Forelimb muscle (tissue), 1 donor: ENCODE data around the gene DES. TPM values are rescaled to one million over a fixed set of nuclear protein-coding genes. Genes with fewer than 3 reads are reported as not detected.
A peak's percentile ranks its signal among the peaks of the same experiment; 100 is the strongest.
"Not testable (repeated sequence)": the region's sequence is repeated elsewhere in the genome, so short reads cannot be mapped to it uniquely, and the experiment has no call there.

Source experiments
- DNase-seq: peaks from one replicate; pipeline ENCODE4 v3.0.0-alpha.2; 2013; ENCODE audit warnings: low read depth
- polyA plus RNA-seq: library from polyadenylated mRNA; unstranded; fragments of 120-200 nt; gene quantifications from one replicate; pipeline ENCODE4 v1.2.1, GENCODE V29; 2013; ENCODE audit not compliant: insufficient read length

The DES gene
- polyA plus RNA-seq = 5,672 TPM

GRCh38 chr2:219418155-219419011, at the start of gene DES:
TSS of gene DES (plus strand) at chr2:219418377. CDS start at chr2:219418463, 86 bp downstream.
- no peak for DNase-seq

DNA sequence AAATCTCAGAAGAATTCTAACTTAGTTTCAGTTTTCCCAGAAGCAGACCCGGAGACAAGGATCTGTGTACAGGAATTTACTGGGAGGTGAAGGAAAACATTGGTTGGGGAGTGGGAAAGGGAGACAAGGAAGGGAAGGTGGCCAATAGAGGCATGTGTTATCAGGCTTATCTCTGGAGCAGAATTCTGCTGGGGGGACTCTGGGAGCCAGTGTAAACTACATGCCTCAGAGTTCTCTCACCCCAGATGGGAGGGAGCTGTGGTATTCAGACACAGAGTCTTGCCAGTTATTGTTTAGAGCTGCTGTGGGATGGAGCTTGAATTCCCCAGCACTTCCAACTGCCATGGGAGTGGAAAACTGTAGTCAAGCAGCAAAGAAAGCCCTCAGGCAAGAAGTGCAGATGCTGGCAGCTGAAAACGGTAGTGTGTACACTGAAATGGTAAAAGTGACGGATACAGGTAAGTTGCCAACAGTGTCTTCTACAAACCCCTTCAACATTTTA, 49.4 kb upstream of the DES start:
- no peak for DNase-seq

GRCh38 chr2:219369447-219369861, 48.7 kb upstream of the DES start:
- no peak for DNase-seq

DNA sequence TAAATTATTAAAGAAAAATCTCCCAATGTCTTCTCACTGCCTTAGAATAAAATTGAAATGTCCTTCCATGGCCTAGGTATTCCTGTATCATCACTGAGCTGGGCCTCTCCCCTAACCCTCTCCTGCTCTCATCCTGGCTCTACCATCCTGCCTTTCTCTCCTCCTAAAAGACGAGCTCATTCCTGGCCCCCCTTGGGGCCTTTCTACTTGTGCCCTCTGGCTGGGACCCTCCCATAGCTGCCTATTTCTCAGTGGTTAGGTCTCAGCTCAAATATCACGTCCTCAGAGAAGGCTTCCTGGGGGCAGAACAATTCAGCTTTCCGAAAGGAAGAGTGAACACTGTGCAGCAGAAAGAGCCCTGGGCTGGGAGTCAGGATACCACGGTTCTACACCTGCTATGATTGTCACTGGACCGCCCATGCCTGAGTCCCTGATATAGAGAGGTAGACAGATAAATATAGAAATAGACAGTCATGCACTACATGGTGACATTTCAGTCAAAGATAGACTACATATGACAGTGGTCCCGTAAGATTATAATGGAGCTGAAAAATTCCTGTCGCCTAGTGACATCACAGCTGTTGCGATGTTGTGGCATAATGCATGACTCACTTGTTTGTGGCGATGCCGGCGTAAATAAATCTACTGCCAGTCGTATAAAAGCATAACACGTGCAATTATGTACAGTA, 39.9 kb upstream of the DES start:
- DNase-seq = no peak

- no peak for DNase-seq
Observed at GRCh38 chr2:219380926-219381325, 37.3 kb upstream of the DES start.

DNA sequence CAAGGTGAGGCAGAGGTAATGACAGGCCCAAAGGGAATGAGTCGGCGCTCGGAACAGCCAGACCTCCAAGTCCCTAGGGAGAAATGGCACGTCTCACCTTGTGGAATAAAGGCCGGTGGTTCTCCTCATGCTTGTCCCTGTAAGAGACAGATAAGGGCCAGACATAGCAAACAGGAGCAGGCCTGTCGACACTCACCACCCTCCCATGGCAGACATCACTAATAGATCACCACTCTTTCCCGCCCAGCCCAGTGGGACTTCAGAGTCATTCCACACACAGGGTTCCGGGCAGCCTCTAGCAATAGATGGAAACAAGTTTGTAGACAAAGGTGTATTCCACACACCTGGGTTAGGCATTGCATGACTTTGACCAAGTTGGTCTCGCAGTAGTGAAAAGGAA, 36.7 kb upstream of the DES start:
- no peak for DNase-seq

DNA sequence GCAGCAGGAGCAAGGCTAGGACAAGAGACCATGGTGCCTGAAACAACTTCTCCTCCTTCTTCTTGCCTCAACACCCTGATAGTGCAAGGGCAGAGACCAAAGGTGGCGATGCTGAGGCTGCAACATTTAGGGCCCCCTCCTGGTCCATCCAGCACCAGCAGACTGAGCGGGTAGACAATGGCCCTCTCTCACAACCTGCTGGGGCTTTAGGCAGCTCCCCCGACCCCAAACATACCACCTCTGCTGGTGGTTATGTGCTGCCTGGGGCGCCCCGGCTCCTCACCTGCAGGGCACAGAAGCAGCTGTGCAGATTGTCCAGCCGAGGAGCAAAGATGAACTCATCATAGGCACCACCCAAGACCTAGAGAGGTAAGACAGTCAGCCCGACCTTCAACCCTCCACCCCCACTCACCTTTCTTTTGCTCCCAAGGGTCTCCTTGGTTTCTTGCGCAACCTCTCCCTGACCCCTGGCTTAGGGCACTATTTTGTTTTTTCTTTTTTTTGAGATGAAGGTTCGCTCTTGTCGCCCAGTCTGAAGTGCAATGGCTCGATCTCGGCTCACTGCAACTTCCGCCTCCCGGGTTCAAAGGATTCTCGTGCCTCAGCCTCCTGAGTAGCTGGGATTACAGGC, 34.0 kb upstream of the DES start:
- no peak for DNase-seq

GRCh38 chr2:219384859-219385258, 33.3 kb upstream of the DES start:
- no peak for DNase-seq

- DNase-seq = no peak
Observed at GRCh38 chr2:219385958-219386520, 32.1 kb upstream of the DES start.

DNA sequence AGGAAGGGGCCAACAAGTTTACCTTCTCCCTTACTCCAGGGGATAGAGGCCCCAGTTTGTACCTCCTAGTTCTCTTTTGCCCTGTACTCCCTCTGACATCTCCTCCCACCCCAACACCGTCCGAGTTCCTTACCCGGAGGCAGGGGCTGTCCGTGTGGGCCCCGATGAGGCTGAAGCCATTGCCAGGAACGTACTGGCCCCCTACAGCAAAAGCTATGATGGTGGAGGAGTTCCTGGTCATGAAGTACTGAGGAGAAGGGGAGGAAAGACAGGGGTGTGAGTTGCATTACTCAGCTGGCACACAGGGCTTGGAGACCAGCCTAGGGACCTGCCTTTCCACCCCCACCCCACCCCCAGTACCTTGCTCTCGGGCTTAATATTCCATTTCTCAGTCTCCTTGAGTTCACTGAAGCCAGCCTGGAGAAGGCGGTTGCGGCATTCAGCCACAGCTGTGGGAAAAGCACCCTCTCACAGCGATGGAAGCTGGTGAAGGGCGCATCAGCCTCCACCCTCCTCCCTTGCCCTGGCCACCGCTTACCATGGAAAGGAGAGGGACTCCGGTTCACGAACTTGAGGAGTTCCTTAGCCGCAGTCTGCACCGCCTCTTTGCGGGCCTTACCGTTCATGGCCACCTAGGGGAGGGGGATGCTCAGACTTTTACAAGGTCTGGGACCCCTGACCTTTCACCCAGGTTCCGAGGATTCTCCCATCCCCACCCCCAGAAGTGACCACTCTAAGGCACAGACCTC, 31.5 kb upstream of the DES start:
- no peak for DNase-seq

- DNase-seq = peak; percentile 31
Observed at GRCh38 chr2:219387306-219388120, 30.7 kb upstream of the DES start, which contains the start of gene DNPEP. TSS of gene DNPEP (minus strand) at chr2:219387912. CDS start at chr2:219387794, 118 bp downstream.

DNA sequence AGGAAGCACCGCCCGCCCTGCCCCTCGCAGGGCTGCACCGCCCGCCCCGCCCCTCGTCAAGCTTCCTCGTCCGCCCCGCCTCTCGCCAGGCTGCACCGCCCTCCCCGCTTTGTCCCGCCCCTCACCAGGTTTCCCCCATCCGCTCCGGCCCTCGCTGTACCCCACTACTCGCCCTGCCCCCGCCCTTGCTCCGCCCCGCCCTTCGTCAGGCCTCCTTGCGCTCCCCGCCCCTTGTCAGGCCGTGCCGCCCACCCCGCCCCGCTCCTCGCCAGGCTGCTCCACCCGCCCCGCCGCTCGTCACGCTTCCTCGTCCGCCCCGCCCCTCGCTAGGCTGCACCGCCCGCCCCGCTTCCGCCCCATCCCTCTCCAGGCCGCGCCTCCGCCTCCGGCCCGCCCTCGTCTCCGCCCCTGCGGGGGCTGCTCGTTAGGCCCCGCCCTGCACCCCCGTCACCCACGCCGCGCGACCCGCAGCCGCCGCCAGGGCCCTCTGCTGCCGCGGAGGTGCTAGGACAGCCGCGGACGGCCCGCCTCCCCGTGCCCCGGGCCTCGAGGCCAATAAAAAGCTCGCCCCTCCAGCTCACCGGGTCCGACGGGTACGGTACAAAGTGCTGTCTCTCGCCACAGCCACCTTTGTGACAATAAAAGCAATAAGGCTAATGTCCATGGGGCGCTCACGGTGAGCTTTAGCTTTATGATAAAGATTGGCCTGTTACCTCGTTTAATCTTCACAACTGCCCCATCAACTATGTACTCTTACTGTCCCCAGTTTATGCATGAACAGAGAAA, 29.9 kb upstream of the DES start:
- DNase-seq = peak; percentile 79

GRCh38 chr2:219388907-219389156, 29.3 kb upstream of the DES start:
- DNase-seq = no peak

GRCh38 chr2:219392754-219393153, 25.4 kb upstream of the DES start:
- no peak for DNase-seq

GRCh38 chr2:219395056-219395455, 23.1 kb upstream of the DES start:
- not testable (repeated sequence) for DNase-seq

DNA sequence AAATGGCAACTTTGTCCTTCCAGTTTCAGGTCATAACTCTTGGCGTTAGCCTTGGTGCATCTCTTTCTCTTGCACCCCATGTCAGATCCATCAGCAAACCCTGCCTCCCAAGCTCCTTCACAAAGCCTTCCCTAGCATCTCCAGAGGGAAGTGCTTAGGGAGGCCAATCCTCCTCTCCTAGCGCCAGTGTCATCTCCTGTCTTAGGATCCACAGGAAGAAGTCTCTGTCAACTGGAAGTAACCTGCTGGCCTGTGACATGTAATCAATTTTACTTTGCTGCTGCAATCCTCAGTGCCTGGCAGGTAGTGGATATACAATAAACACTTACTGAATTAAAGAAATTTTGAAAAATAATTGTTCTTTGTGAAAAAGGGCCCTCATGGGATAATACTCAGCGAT, 22.6 kb upstream of the DES start:
- no peak for DNase-seq

GRCh38 chr2:219396863-219397457, 21.2 kb upstream of the DES start:
- DNase-seq = no peak

DNA sequence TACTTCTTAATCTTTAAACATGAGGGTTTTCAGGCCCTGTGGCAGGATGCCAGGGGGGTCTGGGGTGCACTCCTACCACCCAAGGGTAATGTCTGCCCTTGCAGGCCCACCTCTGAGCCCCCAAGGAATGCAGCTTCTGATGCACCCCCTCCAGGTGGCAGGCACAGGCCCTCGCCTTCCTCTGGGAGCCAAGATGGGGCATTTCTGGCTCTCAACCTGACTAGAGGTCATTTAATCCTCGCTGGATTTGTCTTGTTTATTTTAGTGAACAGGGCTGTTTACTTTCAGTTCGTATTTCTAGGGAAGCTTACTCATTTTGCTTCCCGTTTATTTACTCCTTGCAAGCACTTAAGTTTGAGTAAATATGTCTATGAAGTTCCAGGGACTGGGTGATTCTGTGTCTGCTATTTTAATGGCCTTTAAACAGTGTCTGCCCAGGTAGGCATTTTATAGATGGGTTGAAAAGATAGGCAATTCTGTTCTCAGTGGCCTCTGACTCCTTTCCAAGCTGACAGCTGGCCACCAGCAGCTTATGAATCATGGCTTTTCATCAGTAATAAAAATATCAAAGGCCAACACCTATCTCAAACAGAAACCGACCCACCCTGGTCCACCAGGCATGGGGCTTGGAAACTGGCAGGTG, 19.3 kb upstream of the DES start:
- no peak for DNase-seq
